GM12874 (cell line): ENCODE measurements around the gene ARMH3.

Source experiments
- CTCF ChIP-seq: IDR thresholded peaks from 2 replicates; pipeline ENCODE4 v1.5.1; 2011; ENCODE audit warnings: low read depth, mild to moderate bottlenecking, control low read depth, low read length, moderate library complexity; ENCODE audit not compliant: insufficient read depth

The ARMH3 gene

GRCh38 chr10:102038410-102038809 is 17.6 kb downstream of the ARMH3 start:
- TF ChIP-seq CTCF: no peak

GRCh38 chr10:102033787-102034186 is 22.2 kb downstream of the ARMH3 start:
- TF ChIP-seq CTCF: no peak

- TF ChIP-seq CTCF: no peak
These were observed 28.7 kb downstream of the ARMH3 start for GRCh38 chr10:102027261-102027660.

GRCh38 chr10:102024799-102025198 is 31.2 kb downstream of the ARMH3 start:
- TF ChIP-seq CTCF: no peak

- no peak for TF ChIP-seq CTCF
These were observed 35.0 kb downstream of the ARMH3 start for GRCh38 chr10:102020938-102021337.

DNA sequence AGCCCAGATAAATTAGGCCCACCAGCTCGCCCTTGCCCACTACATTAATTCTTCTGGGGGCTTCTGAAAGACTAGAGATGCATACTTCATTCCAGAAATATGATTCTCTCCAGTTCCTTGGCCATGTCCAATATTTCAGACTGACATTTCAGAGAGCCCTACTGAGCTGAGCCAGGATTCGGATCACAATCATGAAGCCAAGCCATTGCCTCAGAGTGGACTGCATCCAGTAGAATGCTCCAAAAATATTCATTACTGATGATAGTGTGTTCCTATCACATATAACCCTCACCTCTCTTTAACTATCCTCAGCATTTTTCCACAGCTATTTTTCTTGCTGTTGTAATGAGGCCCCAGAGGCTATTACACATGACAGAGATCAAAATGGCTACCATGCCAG is 38.7 kb downstream of the ARMH3 start:
- no peak for TF ChIP-seq CTCF

DNA sequence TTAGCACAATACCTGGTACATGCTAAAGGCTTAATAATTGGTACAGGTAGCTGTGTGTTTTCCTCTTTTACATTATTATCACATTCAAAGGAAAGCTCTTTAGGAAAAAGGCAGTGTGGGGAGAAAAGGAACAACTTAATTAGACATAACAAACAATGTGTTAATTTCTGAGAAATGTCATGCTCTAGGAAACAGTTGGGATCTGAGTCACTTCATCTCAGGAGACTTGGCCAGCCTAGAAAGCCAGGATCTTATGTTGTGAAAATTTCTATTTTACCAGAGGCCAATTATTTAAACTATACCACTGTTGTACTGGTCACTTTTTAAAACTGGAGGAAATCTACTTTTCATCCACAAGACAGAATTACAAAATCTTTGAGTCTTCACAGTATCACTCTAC is 39.6 kb downstream of the ARMH3 start:
- TF ChIP-seq CTCF: no peak

- no peak for TF ChIP-seq CTCF
These were observed 45.0 kb downstream of the ARMH3 start for GRCh38 chr10:102010961-102011360.
